ENCODE data around the gene CDH22. TPM values are rescaled to one million over a fixed set of nuclear protein-coding genes. Genes with fewer than 3 reads are reported as not detected.
A peak's percentile ranks its signal among the peaks of the same experiment; 100 is the strongest.

Gene CDH22
- total RNA-seq, 2 donors from 2014 or later = not detected

DNA sequence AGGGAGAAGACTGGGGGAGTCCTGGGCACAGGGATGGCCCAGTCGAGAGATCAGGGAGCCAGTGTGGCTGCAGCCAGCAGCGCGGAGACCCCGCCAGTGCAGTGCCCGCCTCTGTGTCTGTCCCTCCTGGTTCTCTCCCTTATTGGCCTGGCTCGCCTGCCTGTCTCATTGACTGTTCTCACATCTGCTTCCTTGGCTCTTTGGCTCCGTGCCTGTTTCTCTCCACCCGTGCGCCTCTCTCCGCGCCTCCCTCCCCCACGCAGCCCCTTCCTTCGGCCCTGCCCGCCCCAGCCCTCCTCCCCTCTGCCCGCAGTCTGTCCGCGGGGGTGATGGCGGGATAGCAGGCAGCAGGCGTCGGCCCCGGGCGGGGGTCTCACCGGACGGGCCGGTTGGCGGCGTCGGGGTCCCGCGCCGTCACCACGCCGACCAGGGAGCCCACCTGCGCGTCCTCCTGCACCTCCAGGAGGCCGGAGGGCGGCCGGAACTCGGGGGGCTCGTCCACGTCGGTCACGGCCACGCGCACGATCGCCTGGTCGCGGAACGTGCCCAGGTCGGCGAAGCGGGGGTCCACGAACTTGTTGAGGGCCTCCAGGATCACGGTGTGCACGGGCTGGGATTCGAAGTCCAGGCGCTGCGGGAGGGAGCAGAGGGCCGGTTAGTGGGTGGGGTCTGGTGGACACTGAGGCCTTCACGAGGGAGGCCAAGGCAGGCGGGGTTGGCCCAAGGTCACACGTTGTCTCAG lies 98.2 kb downstream of the CDH22 start:
- no peak overlapping the region for H3K4me3 Mint-ChIP-seq
- H3K4me1 Mint-ChIP-seq (ENCODE audit: low read depth in 2 of 2) = peaks cover 14 to 16% of the 10 kb centered on the region in 2 donors
- DNase-seq (ENCODE audit: low spot score) (no peak), ATAC-seq (no peak)
- H3K27me3 Mint-ChIP-seq = peaks cover 33 to 48% of the 10 kb centered on the region in 2 donors
- H3K9me3 Mint-ChIP-seq = no peaks in the 10 kb centered on the region
- no peak overlapping the region for H3K27ac Mint-ChIP-seq
- no peaks in the 10 kb centered on the region for H3K36me3 Mint-ChIP-seq

DNA sequence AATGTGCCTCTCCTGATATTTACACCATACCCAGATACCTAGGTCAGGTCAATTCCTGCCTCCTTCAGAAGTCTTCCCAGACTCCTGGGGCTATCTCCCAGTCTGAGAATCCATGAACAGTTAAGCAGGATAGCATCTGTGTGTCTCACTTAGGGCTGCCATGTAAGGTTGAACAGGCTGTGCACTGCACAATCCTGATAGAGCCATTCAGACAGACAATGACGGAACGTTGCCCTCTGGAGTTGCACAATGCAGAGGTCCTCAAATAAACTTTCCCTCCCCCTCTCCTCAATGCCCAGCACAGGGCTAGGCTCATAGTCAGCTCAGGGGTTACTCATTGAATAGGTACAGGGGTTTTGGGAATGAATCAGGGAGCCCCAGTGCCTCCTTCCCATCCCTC lies 100.5 kb downstream of the CDH22 start:
- Mint-ChIP-seq H3K27me3 (peaks cover 34 to 42% of the 10 kb centered on the region in 2 donors), H3K4me1 (ENCODE audit: low read depth in 2 of 2) (peaks cover 19 to 21% of the 10 kb centered on the region in 2 donors), H3K27ac (peak overlapping the region in 1 of 2 donors; percentile 47), H3K4me3 (no peak overlapping the region), H3K36me3 (no peaks in the 10 kb centered on the region), H3K9me3 (no peaks in the 10 kb centered on the region)
- no peak for DNase-seq (ENCODE audit: low spot score)
- ATAC-seq = no peak

DNA sequence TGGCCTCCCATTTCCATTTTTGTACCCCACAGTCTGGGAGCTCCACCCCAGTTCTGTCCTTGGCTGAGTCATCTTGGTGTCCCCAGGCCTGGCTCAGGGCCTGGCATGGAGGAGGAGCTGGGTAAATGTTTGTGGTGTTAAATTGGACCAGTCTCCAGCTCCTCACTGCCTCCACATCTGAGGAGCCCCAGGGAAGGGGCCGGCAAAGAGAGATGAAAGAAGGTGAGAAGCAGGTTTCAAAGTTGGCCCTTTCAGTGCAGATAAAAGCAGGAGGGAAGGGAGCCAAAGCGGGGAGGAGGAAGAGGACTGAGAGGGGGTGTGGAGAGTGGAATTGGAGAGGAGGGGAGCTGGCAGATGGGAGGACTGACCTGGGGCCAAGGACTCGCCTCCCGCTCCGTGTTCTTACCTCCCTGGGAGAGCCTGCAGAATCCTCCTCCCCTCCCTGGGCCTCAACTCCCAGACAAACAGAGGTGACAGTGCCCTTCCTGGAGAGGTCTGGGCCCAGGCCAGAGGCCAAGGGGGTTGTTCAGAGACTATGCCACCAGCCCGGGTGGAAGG lies 101.2 kb downstream of the CDH22 start:
- H3K4me3 Mint-ChIP-seq = peak overlapping the region; percentile 54
- H3K27ac Mint-ChIP-seq = peak overlapping the region in 1 of 2 donors; percentile 26
- ATAC-seq (no peak), DNase-seq (ENCODE audit: low spot score) (no peak)
- peaks cover 19 to 21% of the 10 kb centered on the region in 2 donors for H3K4me1 Mint-ChIP-seq (ENCODE audit: low read depth in 2 of 2)
- H3K9me3 Mint-ChIP-seq = no peaks in the 10 kb centered on the region
- peaks cover 32 to 41% of the 10 kb centered on the region in 2 donors for H3K27me3 Mint-ChIP-seq
- H3K36me3 Mint-ChIP-seq = no peaks in the 10 kb centered on the region

DNA sequence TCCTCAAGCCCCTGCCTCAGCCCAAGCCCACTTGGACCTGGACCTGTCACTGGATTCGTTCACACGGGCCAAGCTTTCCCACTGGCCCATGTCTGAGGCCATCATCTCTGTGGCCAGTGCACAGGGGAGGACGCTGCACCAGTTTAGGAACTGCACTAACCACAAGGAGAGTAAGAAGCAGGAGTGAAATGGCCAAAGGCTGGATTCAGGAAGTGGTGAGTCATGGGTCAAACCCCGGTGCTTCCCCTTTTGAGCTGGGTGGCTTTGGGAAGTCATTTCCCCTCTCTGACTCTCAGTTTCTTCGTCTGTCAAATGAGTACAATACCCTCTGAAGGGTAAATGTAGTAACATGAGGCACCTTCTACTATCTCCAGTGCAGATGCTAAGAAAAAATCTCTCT lies 102.3 kb downstream of the CDH22 start:
- Mint-ChIP-seq H3K27ac (peak overlapping the region in 1 of 2 donors; percentile 26), H3K4me1 (ENCODE audit: low read depth in 2 of 2) (peaks cover 19 to 21% of the 10 kb centered on the region in 2 donors), H3K27me3 (peaks cover 34 to 42% of the 10 kb centered on the region in 2 donors), H3K4me3 (peak overlapping the region; percentile 54), H3K9me3 (no peaks in the 10 kb centered on the region), H3K36me3 (no peaks in the 10 kb centered on the region)
- DNase-seq (ENCODE audit: low spot score) (no peak), ATAC-seq (peak; percentile 45 to 64)

DNA sequence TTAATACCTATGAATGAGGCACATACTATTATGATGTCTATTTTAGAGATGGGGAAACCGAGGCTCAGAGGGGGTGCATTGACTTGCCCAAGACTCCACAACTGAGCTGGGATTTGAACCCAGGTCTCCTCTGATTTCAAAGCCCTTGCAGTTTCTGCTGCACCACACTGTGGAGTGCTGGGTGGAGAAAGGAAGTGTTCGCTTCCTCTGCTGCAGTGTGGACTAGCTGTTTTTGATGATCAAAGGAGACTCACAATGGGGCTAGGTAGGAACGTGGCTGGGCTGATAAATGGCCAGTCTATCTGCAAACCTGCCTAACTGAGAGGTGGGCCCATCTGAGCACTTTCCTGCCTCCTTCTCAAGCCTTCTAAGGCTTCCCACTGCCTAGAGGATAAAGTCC lies 102.9 kb downstream of the CDH22 start:
- peaks cover 36 to 42% of the 10 kb centered on the region in 2 donors for H3K27me3 Mint-ChIP-seq
- H3K27ac Mint-ChIP-seq = no peak overlapping the region
- DNase-seq (ENCODE audit: low spot score) (no peak), ATAC-seq (no peak)
- no peak overlapping the region for H3K4me3 Mint-ChIP-seq
- H3K9me3 Mint-ChIP-seq = no peaks in the 10 kb centered on the region
- peaks cover 19 to 21% of the 10 kb centered on the region in 2 donors for H3K4me1 Mint-ChIP-seq (ENCODE audit: low read depth in 2 of 2)
- H3K36me3 Mint-ChIP-seq = no peaks in the 10 kb centered on the region

DNA sequence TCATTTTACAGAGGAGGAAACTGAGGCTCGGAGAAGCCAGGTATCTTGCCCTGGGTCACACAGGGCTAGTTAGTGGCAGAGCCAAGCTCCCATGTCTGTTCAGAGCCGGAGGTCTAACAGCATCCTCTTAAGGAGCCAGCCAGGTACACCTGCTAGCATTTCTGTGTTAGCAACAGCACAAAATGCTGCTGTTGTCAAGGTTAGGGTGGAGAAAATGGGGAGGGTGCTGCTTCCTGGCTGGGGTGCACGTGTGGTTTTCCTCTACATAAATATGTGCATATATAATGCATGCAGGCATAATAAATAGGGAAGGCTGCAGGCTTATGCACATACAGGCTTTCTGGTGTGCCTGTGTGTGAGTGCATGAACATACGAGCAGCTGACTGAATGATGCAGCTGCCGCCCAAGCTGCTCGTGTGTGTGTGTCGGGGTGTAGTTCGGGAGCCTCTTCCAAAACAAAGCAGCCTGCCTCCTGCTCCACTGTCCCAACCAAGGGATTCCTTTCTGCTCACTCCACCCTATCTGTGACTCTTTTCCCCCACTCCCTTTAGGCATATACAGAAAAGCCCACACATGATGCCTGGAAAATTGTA lies 103.6 kb downstream of the CDH22 start:
- ATAC-seq (no peak), DNase-seq (ENCODE audit: low spot score) (no peak)
- Mint-ChIP-seq H3K9me3 (no peaks in the 10 kb centered on the region), H3K4me1 (ENCODE audit: low read depth in 2 of 2) (peaks cover 19 to 21% of the 10 kb centered on the region in 2 donors), H3K36me3 (no peaks in the 10 kb centered on the region), H3K4me3 (no peak overlapping the region), H3K27me3 (peaks cover 36 to 40% of the 10 kb centered on the region in 2 donors), H3K27ac (no peak overlapping the region)

DNA sequence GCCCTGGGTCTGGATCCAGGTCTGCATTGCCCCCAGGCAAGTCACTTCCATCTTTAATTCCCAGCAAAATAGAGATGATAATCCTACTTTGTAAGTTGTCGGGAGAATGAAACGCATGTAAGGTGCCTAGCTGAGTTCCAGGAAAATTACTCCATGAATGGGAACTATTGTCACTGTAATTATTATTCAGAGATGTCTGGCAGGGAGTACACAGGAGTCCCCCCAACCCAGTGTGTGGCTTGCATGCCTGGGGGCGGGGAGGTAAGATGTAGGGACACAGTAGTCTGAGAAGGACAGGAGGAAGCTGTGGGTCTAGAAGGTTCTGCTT lies 104.8 kb downstream of the CDH22 start:
- Mint-ChIP-seq H3K27me3 (peaks cover 34 to 38% of the 10 kb centered on the region in 2 donors), H3K9me3 (no peaks in the 10 kb centered on the region), H3K27ac (no peak overlapping the region), H3K4me1 (ENCODE audit: low read depth in 2 of 2) (peaks cover 21 to 27% of the 10 kb centered on the region in 2 donors), H3K4me3 (no peak overlapping the region), H3K36me3 (no peaks in the 10 kb centered on the region)
- ATAC-seq (no peak), DNase-seq (ENCODE audit: low spot score) (no peak)

DNA sequence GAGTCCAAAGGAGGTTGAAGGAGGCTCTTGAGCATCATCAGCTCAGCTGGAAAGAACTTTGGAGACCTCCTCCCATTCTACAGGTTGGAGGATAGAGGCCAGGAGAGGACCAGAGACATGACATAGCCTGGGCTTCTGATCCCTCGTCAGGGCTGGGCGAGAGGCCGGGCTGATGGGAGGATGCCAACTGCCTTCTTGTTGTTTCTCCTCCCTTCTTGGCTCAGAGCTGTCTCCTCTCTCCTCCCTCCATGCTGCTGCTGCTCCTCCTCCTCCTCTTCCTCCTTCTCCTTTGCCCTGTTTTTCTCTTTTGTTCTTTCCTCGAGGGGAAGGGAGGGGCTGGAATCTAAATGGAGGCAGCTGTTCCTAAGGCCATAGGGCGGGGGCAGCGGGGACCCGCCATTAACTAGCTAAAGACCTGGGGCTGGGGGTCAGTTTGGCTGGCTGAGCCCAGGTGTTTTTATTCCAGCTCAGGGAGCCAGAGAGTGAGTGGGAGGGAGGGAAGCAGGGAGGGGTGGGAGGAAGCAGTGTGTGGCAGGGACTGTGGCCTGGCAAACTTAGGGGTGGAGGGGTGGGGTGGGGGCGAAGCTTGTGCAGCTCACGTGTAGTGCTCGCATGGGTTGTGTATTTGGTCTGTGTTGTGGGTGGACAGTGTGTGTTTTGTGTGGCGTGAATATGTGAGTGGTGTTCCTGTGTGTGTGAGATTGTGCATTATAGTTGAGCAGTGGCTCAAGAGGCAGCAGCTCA lies 105.4 kb downstream of the CDH22 start:
- no peak overlapping the region for H3K27ac Mint-ChIP-seq
- no peak for ATAC-seq
- DNase-seq (ENCODE audit: low spot score) = no peak
- no peaks in the 10 kb centered on the region for H3K9me3 Mint-ChIP-seq
- H3K36me3 Mint-ChIP-seq = no peaks in the 10 kb centered on the region
- H3K4me3 Mint-ChIP-seq = no peak overlapping the region
- H3K27me3 Mint-ChIP-seq = peaks cover 38 to 39% of the 10 kb centered on the region in 2 donors
- H3K4me1 Mint-ChIP-seq (ENCODE audit: low read depth in 2 of 2) = peaks cover 21 to 27% of the 10 kb centered on the region in 2 donors

DNA sequence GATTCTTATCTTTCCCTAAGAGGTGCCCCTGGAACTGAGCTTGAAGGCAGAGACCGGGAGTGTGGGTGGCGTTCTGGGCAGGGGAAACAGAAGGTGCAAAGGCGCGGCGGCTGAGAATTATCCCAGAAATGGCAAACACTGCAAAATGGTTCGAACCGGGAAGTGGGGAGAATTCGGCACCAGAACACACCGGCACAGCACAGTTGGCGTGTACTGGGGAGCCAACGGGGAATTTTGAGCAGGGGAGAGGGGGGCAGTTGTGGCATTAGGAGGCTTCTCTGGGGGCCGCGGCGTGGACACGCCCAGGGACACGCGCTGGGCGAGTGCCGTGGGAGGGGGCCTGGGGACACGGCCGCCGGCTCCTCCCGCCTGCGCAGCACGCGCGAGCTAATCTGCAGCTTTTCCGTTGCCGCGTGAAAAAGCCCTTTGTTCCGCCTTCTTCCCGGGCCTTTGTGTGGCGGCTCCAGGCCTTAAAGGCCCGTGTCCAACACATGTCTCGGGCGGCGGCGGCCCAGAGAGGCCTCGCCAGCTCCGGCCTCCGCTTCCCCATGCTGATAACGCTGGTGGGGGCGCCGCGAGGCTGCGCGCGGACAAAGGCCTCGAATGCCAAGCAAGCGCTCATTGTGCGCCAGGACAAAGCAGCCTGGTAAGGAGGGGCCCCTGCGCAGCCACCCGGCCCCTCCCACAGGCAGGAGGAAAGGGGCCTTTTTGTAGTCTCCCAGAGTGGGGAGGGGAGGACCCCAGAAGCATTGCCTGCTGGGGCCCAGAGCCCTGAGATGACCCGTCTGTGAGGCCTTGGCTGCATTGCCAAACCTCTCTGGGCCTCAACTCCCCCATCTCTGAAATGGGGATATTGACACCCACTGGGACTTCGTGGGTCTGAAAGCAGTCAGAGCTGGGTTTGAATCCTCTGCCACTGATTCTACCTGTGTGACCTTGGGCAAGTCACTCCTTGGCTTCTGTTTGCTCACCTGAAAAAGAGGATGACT lies 107.4 kb downstream of the CDH22 start:
- H3K9me3 Mint-ChIP-seq = no peaks in the 10 kb centered on the region
- H3K4me3 Mint-ChIP-seq = no peak overlapping the region
- no peaks in the 10 kb centered on the region for H3K36me3 Mint-ChIP-seq
- ATAC-seq (no peak), DNase-seq (ENCODE audit: low spot score) (no peak)
- no peak overlapping the region for H3K27ac Mint-ChIP-seq
- H3K4me1 Mint-ChIP-seq (ENCODE audit: low read depth in 2 of 2) = peaks cover 9 to 17% of the 10 kb centered on the region in 2 donors
- peaks cover 32 to 34% of the 10 kb centered on the region in 2 donors for H3K27me3 Mint-ChIP-seq

DNA sequence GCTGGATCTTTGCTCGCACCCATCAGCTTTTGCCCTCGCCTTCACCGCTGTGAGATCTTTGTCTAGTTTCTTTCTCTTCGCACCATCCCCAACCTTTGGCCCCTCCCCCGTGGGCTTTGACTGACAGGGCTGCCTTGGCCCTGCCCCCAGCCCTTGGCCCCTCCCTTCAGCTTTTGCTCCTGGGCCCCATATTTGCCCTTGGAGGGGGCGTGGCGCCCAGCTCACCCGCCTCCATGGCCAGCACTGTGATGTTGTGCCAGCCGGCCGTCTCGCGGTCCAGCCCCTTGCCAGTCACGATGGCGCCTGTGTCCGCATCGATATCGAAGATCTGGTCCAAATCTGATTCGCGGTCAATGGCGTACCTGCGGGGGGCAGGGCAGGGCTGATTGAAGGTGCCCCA lies 109.1 kb downstream of the CDH22 start:
- no peak overlapping the region for H3K4me3 Mint-ChIP-seq
- H3K4me1 Mint-ChIP-seq (ENCODE audit: low read depth in 2 of 2) = peaks cover 0 to 8% of the 10 kb centered on the region in 2 donors
- DNase-seq (ENCODE audit: low spot score) (no peak), ATAC-seq (peak; percentile 34 to 49)
- H3K36me3 Mint-ChIP-seq = no peaks in the 10 kb centered on the region
- no peak overlapping the region for H3K27ac Mint-ChIP-seq
- no peaks in the 10 kb centered on the region for H3K9me3 Mint-ChIP-seq
- peaks cover 30 to 34% of the 10 kb centered on the region in 2 donors for H3K27me3 Mint-ChIP-seq

DNA sequence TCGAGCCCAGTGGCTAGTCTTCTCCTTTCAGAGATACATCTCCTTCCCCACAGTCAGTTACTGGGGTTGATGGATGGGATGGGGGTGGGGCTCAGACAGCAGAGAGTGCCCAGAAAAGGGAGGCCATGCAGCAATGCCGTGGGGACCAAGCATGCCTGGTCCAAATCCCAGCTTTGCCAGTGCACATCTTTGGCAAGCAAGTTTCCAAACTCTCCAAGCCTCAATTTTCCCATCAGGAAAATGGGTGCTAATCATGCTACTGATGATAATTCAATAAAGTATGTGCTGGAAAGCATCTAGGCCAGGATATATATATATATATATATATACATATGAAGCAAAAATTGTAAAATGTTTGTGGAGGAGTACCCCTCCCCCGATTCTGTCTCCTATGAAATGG lies 111.3 kb downstream of the CDH22 start:
- H3K36me3 Mint-ChIP-seq = no peaks in the 10 kb centered on the region
- no peaks in the 10 kb centered on the region for H3K9me3 Mint-ChIP-seq
- DNase-seq (ENCODE audit: low spot score) (no peak), ATAC-seq (no peak)
- H3K27ac Mint-ChIP-seq = no peak overlapping the region
- peaks cover 0 to 8% of the 10 kb centered on the region in 2 donors for H3K4me1 Mint-ChIP-seq (ENCODE audit: low read depth in 2 of 2)
- no peak overlapping the region for H3K4me3 Mint-ChIP-seq
- H3K27me3 Mint-ChIP-seq = peaks cover 22 to 26% of the 10 kb centered on the region in 2 donors

DNA sequence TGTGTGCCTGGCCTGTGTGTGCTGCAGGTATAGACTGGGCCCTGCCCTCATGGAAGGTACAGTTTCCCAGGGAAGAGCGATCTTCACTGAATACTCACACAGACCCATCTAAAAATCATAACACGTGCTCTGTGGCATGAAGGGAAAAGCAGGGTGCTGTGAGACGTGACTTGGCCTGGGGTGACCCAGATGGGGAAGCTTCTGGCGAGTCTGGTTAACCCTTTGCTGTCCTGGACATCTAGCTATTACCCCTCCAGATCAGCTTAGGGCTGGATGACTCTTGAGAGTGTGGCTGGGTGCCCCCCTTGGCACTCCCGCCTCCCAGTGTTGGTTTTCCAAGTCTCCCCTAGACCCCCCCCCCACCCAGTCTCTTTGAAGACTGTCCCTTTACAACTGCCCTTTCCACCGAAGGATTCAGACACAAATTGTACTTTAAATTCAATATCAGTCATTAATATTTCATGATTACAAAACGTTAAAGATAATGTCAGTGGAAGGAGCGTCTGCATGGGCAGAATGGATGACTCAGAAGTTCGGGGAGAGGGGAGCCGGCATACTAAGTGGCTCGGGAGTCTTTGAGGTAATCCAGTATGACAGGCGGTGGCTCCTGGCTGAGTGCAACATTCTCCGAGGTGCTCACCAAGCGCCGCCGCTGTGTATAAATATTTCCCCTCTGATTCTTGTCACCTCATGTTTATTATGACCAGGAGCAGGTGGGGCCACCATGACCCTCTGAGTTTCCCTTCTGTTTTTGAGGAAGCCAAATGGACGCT lies 112.8 kb downstream of the CDH22 start:
- H3K4me3 Mint-ChIP-seq = no peak overlapping the region
- H3K9me3 Mint-ChIP-seq = no peaks in the 10 kb centered on the region
- DNase-seq (ENCODE audit: low spot score) (no peak), ATAC-seq (no peak)
- H3K4me1 Mint-ChIP-seq (ENCODE audit: low read depth in 2 of 2) = peaks cover 0 to 8% of the 10 kb centered on the region in 2 donors
- H3K36me3 Mint-ChIP-seq = no peaks in the 10 kb centered on the region
- peaks cover 23 to 32% of the 10 kb centered on the region in 2 donors for H3K27me3 Mint-ChIP-seq
- H3K27ac Mint-ChIP-seq = no peak overlapping the region
